WTC11 (cell line): ENCODE results near the gene GCK. TPM values are rescaled to one million over a fixed set of nuclear protein-coding genes. Genes with fewer than 3 reads are reported as not detected.

Source experiments
- ATAC-seq: fragments of 200-7000 bp; cut with Tn5 transposase; 2 replicates; pipeline ENCODE4 v1.10.0; 2021; ENCODE audit warnings: mild to moderate bottlenecking, moderate library complexity
- CTCF ChIA-PET: fragments of 300-600 bp; sonication (Branson Sonifier 250); formaldehyde crosslinking; loops from one replicate; lab custom pipeline; 2021; ENCODE audit warnings: antibody characterized with exemption; lab: Charles Lee
- POLR2A ChIA-PET: fragments of 350-600 bp; sonication (Branson Sonifier 250); formaldehyde crosslinking; loops from one replicate; lab custom pipeline; 2021; ENCODE audit warnings: antibody characterized with exemption; lab: Charles Lee
- DNase-seq: peaks from one replicate; pipeline ENCODE4 v3.0.0; 2021; ENCODE audit warnings: low spot score
- H3K27ac Mint-ChIP-seq: 2 replicates; pipeline ENCODE4 v1.8.0; 2021; ENCODE audit warnings: mixed read lengths
- H3K27me3 Mint-ChIP-seq: 2 replicates; pipeline ENCODE4 v1.8.0; 2021; ENCODE audit warnings: low read depth, mild to moderate bottlenecking, moderate library complexity, mixed read lengths
- H3K36me3 Mint-ChIP-seq: 2 replicates; pipeline ENCODE4 v1.8.0; 2021; ENCODE audit warnings: mixed read lengths
- H3K4me1 Mint-ChIP-seq: 2 replicates; pipeline ENCODE4 v1.8.0; 2022; ENCODE audit warnings: mixed read lengths
- H3K4me3 Mint-ChIP-seq: 2 replicates; pipeline ENCODE4 v1.8.0; 2021; ENCODE audit warnings: mild to moderate bottlenecking, moderate library complexity, mixed read lengths
- H3K9me3 Mint-ChIP-seq: 2 replicates; pipeline ENCODE4 v1.8.0; 2021; ENCODE audit warnings: mixed read lengths
- ARID4B ChIP-seq: sonication (generic); formaldehyde crosslinking; IDR thresholded peaks from 2 replicates; pipeline ENCODE4 v1.8.0; 2023; ENCODE audit warnings: missing genetic modification reagents, mild to moderate bottlenecking, borderline replicate concordance
- ATF6 ChIP-seq: sonication (generic); formaldehyde crosslinking; IDR thresholded peaks from 2 replicates; pipeline ENCODE4 v1.8.1; 2023; ENCODE audit warnings: mild to moderate bottlenecking, missing genetic modification reagents
- CREB1 ChIP-seq: sonication (generic); formaldehyde crosslinking; IDR thresholded peaks from 2 replicates; pipeline ENCODE4 v1.8.0; 2023; ENCODE audit warnings: mild to moderate bottlenecking, missing genetic modification reagents
- ESRRA ChIP-seq: sonication (generic); formaldehyde crosslinking; IDR thresholded peaks from 2 replicates; pipeline ENCODE4 v1.8.1; 2022; ENCODE audit warnings: mild to moderate bottlenecking, missing genetic modification reagents, borderline replicate concordance
- FOXJ3 ChIP-seq: sonication (generic); formaldehyde crosslinking; IDR thresholded peaks from 2 replicates; pipeline ENCODE4 v1.9.0; 2021; ENCODE audit warnings: missing genetic modification reagents, mild to moderate bottlenecking, borderline replicate concordance
- IRF1 ChIP-seq: sonication (generic); formaldehyde crosslinking; IDR thresholded peaks from 2 replicates; pipeline ENCODE4 v1.8.0; 2023; ENCODE audit warnings: missing genetic modification reagents
- IRF2 ChIP-seq: sonication (generic); formaldehyde crosslinking; IDR thresholded peaks from 2 replicates; pipeline ENCODE4 v1.8.0; 2022; ENCODE audit warnings: low read depth, missing genetic modification reagents, borderline replicate concordance
- KAT7 ChIP-seq: sonication (generic); formaldehyde crosslinking; IDR thresholded peaks from 2 replicates; pipeline ENCODE4 v1.8.1; 2023; ENCODE audit warnings: missing genetic modification reagents, mild to moderate bottlenecking, borderline replicate concordance
- MYBL2 ChIP-seq: sonication (generic); formaldehyde crosslinking; IDR thresholded peaks from 2 replicates; pipeline ENCODE4 v1.8.1; 2023; ENCODE audit warnings: mild to moderate bottlenecking, moderate library complexity, missing genetic modification reagents
- NFATC4 ChIP-seq: fragments of 250-450 bp; sonication (Bioruptor Pico); IDR thresholded peaks from 2 replicates; pipeline ENCODE4 v1.9.0; 2021; ENCODE audit warnings: mild to moderate bottlenecking
- SMAD4 ChIP-seq: sonication (generic); formaldehyde crosslinking; IDR thresholded peaks from 2 replicates; pipeline ENCODE4 v1.8.0; 2022; ENCODE audit warnings: mild to moderate bottlenecking, missing genetic modification reagents
- ZNF281 ChIP-seq: sonication (generic); formaldehyde crosslinking; IDR thresholded peaks from 2 replicates; pipeline ENCODE4 v1.8.0; 2023; ENCODE audit warnings: mild to moderate bottlenecking, missing genetic modification reagents
- ZNF396 ChIP-seq: fragments of 250-450 bp; sonication (Bioruptor Pico); IDR thresholded peaks from 2 replicates; pipeline ENCODE4 v1.8.0; 2021; ENCODE audit warnings: mild to moderate bottlenecking, moderate library complexity, borderline replicate concordance
- ZNF416 ChIP-seq: fragments of 250-450 bp; sonication (Bioruptor Pico); IDR thresholded peaks from 2 replicates; pipeline ENCODE4 v1.9.0; 2021; ENCODE audit warnings: mild to moderate bottlenecking, inconsistent platforms
- ZNF423 ChIP-seq: fragments of 250-450 bp; sonication (Bioruptor Pico); IDR thresholded peaks from 2 replicates; pipeline ENCODE4 v2.1.2; 2022; ENCODE audit warnings: mild to moderate bottlenecking, moderate library complexity
- total RNA-seq: library from RNA; stranded (reverse); gene quantifications from 3 replicates; pipeline ENCODE4 v1.2.3, GENCODE V29; 2021

Gene GCK
- total RNA-seq, 1 experiment from 2014 or later: 3.3 TPM

- peaks cover 13% of the 10 kb centered on the region for H3K27me3 Mint-ChIP-seq
- no peak overlapping the region for H3K27ac Mint-ChIP-seq
- peaks cover 3% of the 10 kb centered on the region for H3K36me3 Mint-ChIP-seq
- no peak overlapping the region for H3K4me3 Mint-ChIP-seq
- ATAC-seq: no peak; the same call in 1 of the 2 replicates
- H3K9me3 Mint-ChIP-seq: peaks cover 24% of the 10 kb centered on the region
- ChIA-PET POLR2A (no interaction called here), CTCF (no interaction called here)
- peaks cover 7% of the 10 kb centered on the region for H3K4me1 Mint-ChIP-seq
- TF ChIP-seq IRF2 (CRISPR knock-in tag) (no peak), CREB1 (CRISPR knock-in tag) (no peak), ATF6 (CRISPR knock-in tag) (no peak), MYBL2 (CRISPR knock-in tag) (no peak)
- DNase-seq: no peak
These were observed 4.3 kb downstream of the GCK start for GRCh38 chr7:44184873-44185446.

GRCh38 chr7:44184206-44184872 is 4.9 kb downstream of the GCK start:
- Mint-ChIP-seq H3K4me3 (no peak overlapping the region), H3K27ac (no peak overlapping the region), H3K27me3 (peaks cover 14% of the 10 kb centered on the region), H3K9me3 (peaks cover 24% of the 10 kb centered on the region), H3K36me3 (peaks cover 3% of the 10 kb centered on the region), H3K4me1 (peaks cover 7% of the 10 kb centered on the region)
- no peak for TF ChIP-seq ARID4B
- TF ChIP-seq CREB1 (CRISPR knock-in tag): no peak
- TF ChIP-seq ZNF423: peak; percentile 89
- TF ChIP-seq IRF1 (CRISPR knock-in tag): no peak
- no peak for TF ChIP-seq ZNF416 (CRISPR knock-in tag)
- TF ChIP-seq ESRRA (CRISPR knock-in tag): no peak
- DNase-seq: no peak
- ATAC-seq: no peak
- ChIA-PET POLR2A (no interaction called here), CTCF (no interaction called here)

- DNase-seq: no peak
- H3K27me3 Mint-ChIP-seq: peaks cover 19% of the 10 kb centered on the region
- ChIA-PET CTCF (no interaction called here), POLR2A (no interaction called here)
- H3K4me3 Mint-ChIP-seq: no peak overlapping the region
- peaks cover 24% of the 10 kb centered on the region for H3K9me3 Mint-ChIP-seq
- peaks cover 3% of the 10 kb centered on the region for H3K36me3 Mint-ChIP-seq
- ATAC-seq: no peak
- 0 out of 2 replicates have a peak, but pooled peaks cover 2% of the 10 kb centered on the region for H3K4me1 Mint-ChIP-seq
- no peak overlapping the region for H3K27ac Mint-ChIP-seq
- TF ChIP-seq FOXJ3 (CRISPR knock-in tag): no peak
- no peak for TF ChIP-seq KAT7 (CRISPR knock-in tag)
- no peak for TF ChIP-seq MYBL2 (CRISPR knock-in tag)
- no peak for TF ChIP-seq ARID4B
- no peak for TF ChIP-seq IRF2 (CRISPR knock-in tag)
- TF ChIP-seq SMAD4 (CRISPR knock-in tag): no peak
- no peak for TF ChIP-seq ZNF281
- no peak for TF ChIP-seq NFATC4 (CRISPR knock-in tag)
- TF ChIP-seq ZNF396 (CRISPR knock-in tag): no peak
These were observed 5.9 kb downstream of the GCK start for GRCh38 chr7:44183386-44183785.
